Endodermal cell (in vitro differentiated cells): ENCODE results near the gene ZNRF3. TPM values are rescaled to one million over a fixed set of nuclear protein-coding genes. Genes with fewer than 3 reads are reported as not detected.

Experiments
- DNase-seq: peaks from one replicate; pipeline ENCODE4 v3.0.0-alpha.2; 2017
- H3K27ac ChIP-seq: 2 replicates; pipeline ENCODE4 v1.5.1; 2013; ENCODE audit warnings: mild to moderate bottlenecking, low read depth, low read length, moderate library complexity
- H3K27me3 ChIP-seq: 2 replicates; pipeline ENCODE4 v1.6.1; 2013; ENCODE audit warnings: mild to moderate bottlenecking, low read length, moderate library complexity; ENCODE audit not compliant: insufficient read depth, control insufficient read depth, poor library complexity, severe bottlenecking
- H3K36me3 ChIP-seq: 2 replicates; pipeline ENCODE4 v1.7.0; 2013; ENCODE audit warnings: mild to moderate bottlenecking, low read length, moderate library complexity; ENCODE audit not compliant: control insufficient read depth, insufficient read depth
- H3K4me1 ChIP-seq: one replicate; pipeline ENCODE4 v1.7.0; 2013; ENCODE audit warnings: low read length; ENCODE audit not compliant: control insufficient read depth, insufficient read depth
- H3K4me3 ChIP-seq: 2 replicates; pipeline ENCODE4 v1.5.1; 2013; ENCODE audit warnings: mild to moderate bottlenecking, low read length, moderate library complexity
- H3K9ac ChIP-seq: 2 replicates; pipeline ENCODE4 v1.6.1; 2013; ENCODE audit warnings: mild to moderate bottlenecking, low read length, moderate library complexity; ENCODE audit not compliant: poor library complexity, severe bottlenecking; ENCODE audit errors: extremely low read depth
- H3K9me3 ChIP-seq: 2 replicates; pipeline ENCODE4 v1.6.1; 2013; ENCODE audit warnings: mild to moderate bottlenecking, low read length, moderate library complexity; ENCODE audit not compliant: control insufficient read depth
- H3K27ac Mint-ChIP-seq: 2 replicates; pipeline ENCODE4 v1.8.0; 2020; ENCODE audit warnings: mixed read lengths
- H3K27me3 Mint-ChIP-seq: 2 replicates; pipeline ENCODE4 v1.8.0; 2021; ENCODE audit warnings: mild to moderate bottlenecking, mixed read lengths; ENCODE audit not compliant: insufficient read depth
- H3K36me3 Mint-ChIP-seq: 2 replicates; pipeline ENCODE4 v1.8.0; 2020; ENCODE audit warnings: low read depth, mixed read lengths
- H3K4me1 Mint-ChIP-seq: 2 replicates; pipeline ENCODE4 v1.8.0; 2020; ENCODE audit warnings: mixed read lengths
- H3K4me3 Mint-ChIP-seq: 2 replicates; pipeline ENCODE4 v1.8.0; 2020; ENCODE audit warnings: mild to moderate bottlenecking, moderate library complexity, mixed read lengths
- H3K9me3 Mint-ChIP-seq: 2 replicates; pipeline ENCODE4 v1.8.0; 2020; ENCODE audit warnings: mild to moderate bottlenecking, mixed read lengths
- CTCF ChIP-seq: fragments of 200-600 bp; sonication (generic); conservative IDR thresholded peaks from 2 replicates; pipeline ENCODE4 v1.5.0; 2021; ENCODE audit warnings: antibody characterized with exemption, mild to moderate bottlenecking
- WGBS, 2 experiments: methylation state at CpG; one replicate each; pipeline versions ENCODE4 v1.1.5 to v1.1.7; 2013; ENCODE audit warnings: missing lambda C conversion rate in 2 of 2, mixed read lengths in 1 of 2; ENCODE audit not compliant: insufficient coverage in 1 of 2, insufficient read length in 1 of 2; 5-methylcytosine and 5-hydroxymethylcytosine counted together
- total RNA-seq, 2 donors: library from RNA; stranded (reverse); fragmentation: NEBNext Ultra II Directional in 1 of 2; extraction: Animal tissue kit (Norgen Biotek cat#: 25700) in 1 of 2; gene quantifications; 2 replicates in 1 of 2; 3 replicates in 1 of 2; pipeline ENCODE4 v1.2.1, GENCODE V29; 2021

ZNRF3 gene
- total RNA-seq, 2 donors from 2014 or later, result 15.8 to 19.8 TPM

- peaks cover 5% of the 10 kb centered on the region for H3K36me3 Mint-ChIP-seq
- H3K27me3 ChIP-seq, result no peaks in the 10 kb centered on the region
- no peak overlapping the region for H3K27ac Mint-ChIP-seq
- H3K4me1 ChIP-seq, result no peaks in the 10 kb centered on the region
- no peak for DNase-seq
- no peak overlapping the region for H3K4me3 ChIP-seq
- H3K9ac ChIP-seq, result no peak overlapping the region
- WGBS, 2 experiments, result 95 to 97% methylated on average over 5 to 6 of the region's 6 CpGs
- peaks cover 11% of the 10 kb centered on the region for H3K4me1 Mint-ChIP-seq
- H3K27me3 Mint-ChIP-seq, result no peaks in the 10 kb centered on the region
- H3K4me3 Mint-ChIP-seq, result no peak overlapping the region
- H3K9me3 Mint-ChIP-seq, result no peaks in the 10 kb centered on the region
- TF ChIP-seq CTCF, result no peak
- no peak overlapping the region for H3K27ac ChIP-seq
- H3K9me3 ChIP-seq, result no peaks in the 10 kb centered on the region
- H3K36me3 ChIP-seq, result no peaks in the 10 kb centered on the region
Measured at GRCh38 chr22:28967163-28967665, 83.8 kb downstream of the ZNRF3 start.

GRCh38 chr22:28967969-28968368, 84.6 kb downstream of the ZNRF3 start:
- no peaks in the 10 kb centered on the region for H3K27me3 Mint-ChIP-seq
- H3K27ac Mint-ChIP-seq, result no peak overlapping the region
- peaks cover 5% of the 10 kb centered on the region for H3K36me3 Mint-ChIP-seq
- no peaks in the 10 kb centered on the region for H3K9me3 Mint-ChIP-seq
- H3K4me3 Mint-ChIP-seq, result no peak overlapping the region
- DNase-seq, result no peak
- H3K36me3 ChIP-seq, result no peaks in the 10 kb centered on the region
- no peak overlapping the region for H3K9ac ChIP-seq
- H3K4me1 ChIP-seq, result no peaks in the 10 kb centered on the region
- no peak for TF ChIP-seq CTCF
- H3K4me3 ChIP-seq, result no peak overlapping the region
- H3K27ac ChIP-seq, result no peak overlapping the region
- H3K4me1 Mint-ChIP-seq, result peaks cover 11% of the 10 kb centered on the region
- no peaks in the 10 kb centered on the region for H3K9me3 ChIP-seq
- H3K27me3 ChIP-seq, result no peaks in the 10 kb centered on the region

GRCh38 chr22:28969401-28970168, 86.2 kb downstream of the ZNRF3 start:
- no peak for TF ChIP-seq CTCF
- Mint-ChIP-seq H3K36me3 (peaks cover 5% of the 10 kb centered on the region), H3K27me3 (no peaks in the 10 kb centered on the region), H3K27ac (peak overlapping the region; percentile 11), H3K4me3 (no peak overlapping the region), H3K9me3 (no peaks in the 10 kb centered on the region), H3K4me1 (peaks cover 11% of the 10 kb centered on the region)
- H3K9me3 ChIP-seq, result no peaks in the 10 kb centered on the region
- H3K27me3 ChIP-seq, result no peaks in the 10 kb centered on the region
- H3K4me3 ChIP-seq, result no peak overlapping the region
- no peak overlapping the region for H3K9ac ChIP-seq
- H3K4me1 ChIP-seq, result no peaks in the 10 kb centered on the region
- 42 to 88% methylated on average over 1 to 2 of the region's 2 CpGs for WGBS, 2 experiments
- peak overlapping the region; percentile 21 for H3K27ac ChIP-seq
- no peak for DNase-seq
- H3K36me3 ChIP-seq, result no peaks in the 10 kb centered on the region
